ENCODE data around the gene AXIN1.

The AXIN1 gene

DNA sequence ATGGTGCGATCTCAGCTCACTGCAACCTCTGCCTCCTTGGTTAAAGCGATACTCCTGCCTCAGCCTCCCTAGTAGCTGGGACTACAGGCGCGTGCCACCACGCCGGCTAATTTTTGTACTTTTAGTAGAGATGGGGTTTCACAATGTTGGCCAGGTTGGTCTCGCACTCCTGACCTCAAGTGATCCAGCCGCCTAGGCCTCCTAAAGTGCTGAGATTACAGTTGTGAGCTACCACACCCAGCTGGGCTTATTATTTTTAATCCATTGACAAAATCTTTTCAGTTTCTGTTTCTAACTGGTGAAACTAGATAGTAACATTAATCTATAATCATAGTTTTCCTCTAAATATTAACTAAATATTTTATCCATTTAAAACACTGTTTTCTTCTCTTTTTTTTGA, 112.0 kb downstream of the AXIN1 start:
- no peak for DNase-seq (ENCODE audit: low spot score)

DNA sequence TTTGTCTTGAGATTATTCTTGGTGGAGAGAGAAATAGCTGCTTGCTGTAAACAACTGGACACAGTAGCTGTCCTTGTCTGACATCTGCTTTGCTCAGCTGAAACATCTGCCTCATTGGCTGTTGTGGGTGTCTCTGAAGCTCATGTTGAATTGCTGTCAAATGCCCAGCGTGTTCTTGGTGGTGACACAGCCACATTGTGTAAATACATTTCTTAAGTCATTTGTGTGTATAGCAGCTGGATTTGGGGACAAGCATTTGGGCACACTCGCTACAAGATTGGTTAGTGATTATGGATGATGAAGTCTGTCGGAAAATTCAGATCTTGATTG, 112.6 kb downstream of the AXIN1 start:
- no peak for DNase-seq (ENCODE audit: low spot score)
